Keratinocyte (primary cell): Measurements from ENCODE around the gene SLC1A2. TPM values are rescaled to one million over a fixed set of nuclear protein-coding genes. Genes with fewer than 3 reads are reported as not detected.

ENCODE experiments used
- DNase-seq: peaks from one replicate; pipeline ENCODE4 v3.0.0-alpha.2; 2011; ENCODE audit warnings: low read depth, missing footprints, low spot score
- FAIRE-seq: peaks from 2 replicates; lab custom pipeline; 2011; peaks lifted over from hg19 to GRCh38; lab: Jason Lieb, UNC
- H2AFZ ChIP-seq: 2 replicates; pipeline ENCODE4 v1.6.0; 2012; ENCODE audit warnings: low read length, control low read depth, inconsistent platforms; ENCODE audit not compliant: control insufficient read depth
- H3K27ac ChIP-seq: 2 replicates; pipeline ENCODE4 v1.5.1; 2011; ENCODE audit warnings: low read length; ENCODE audit not compliant: control insufficient read depth, insufficient read depth
- H3K27me3 ChIP-seq: 3 replicates; pipeline ENCODE4 v1.6.0; 2011; ENCODE audit warnings: low read length; ENCODE audit not compliant: control insufficient read depth, insufficient read depth; ENCODE audit errors: extremely low read depth
- H3K36me3 ChIP-seq, 2 experiments: 2 replicates in 1 of 2; 3 replicates in 1 of 2; pipeline ENCODE4 v1.5.1; 2011; ENCODE audit warnings: low read length in 2 of 2, mild to moderate bottlenecking in 1 of 2; ENCODE audit not compliant: control insufficient read depth in 2 of 2, insufficient read depth in 2 of 2; ENCODE audit errors: extremely low read depth in 1 of 2
- H3K4me1 ChIP-seq: 3 replicates; pipeline ENCODE4 v1.5.1; 2011; ENCODE audit warnings: low read length; ENCODE audit not compliant: control insufficient read depth, insufficient read depth; ENCODE audit errors: extremely low read depth
- H3K4me2 ChIP-seq: 3 replicates; pipeline ENCODE4 v1.6.0; 2011; ENCODE audit warnings: low read depth, low read length; ENCODE audit not compliant: control insufficient read depth, insufficient read depth; ENCODE audit errors: extremely low read depth
- H3K4me3 ChIP-seq, 3 experiments: fragments of 200-600 bp in 1 of 3; sonication (generic) in 1 of 3; 2 replicates in 2 of 3; 3 replicates in 1 of 3; pipeline ENCODE4 v1.5.1; 2011 to 2016; ENCODE audit warnings: low read length in 3 of 3, mild to moderate bottlenecking in 3 of 3, control low read depth in 2 of 3, inconsistent platforms in 1 of 3, low read depth in 1 of 3, mixed read lengths in 1 of 3, mixed run types in 1 of 3, moderate library complexity in 1 of 3; ENCODE audit not compliant: control insufficient read depth in 2 of 3, insufficient read depth in 2 of 3; ENCODE audit errors: extremely low read depth in 1 of 3
- H3K79me2 ChIP-seq: 2 replicates; pipeline ENCODE4 v1.6.0; 2012; ENCODE audit warnings: low read length; ENCODE audit not compliant: control insufficient read depth, insufficient read depth
- H3K9ac ChIP-seq: 3 replicates; pipeline ENCODE4 v1.6.0; 2011; ENCODE audit warnings: low read length; ENCODE audit not compliant: control insufficient read depth, insufficient read depth; ENCODE audit errors: extremely low read depth
- H3K9me1 ChIP-seq: 3 replicates; pipeline ENCODE4 v1.6.0; 2011; ENCODE audit warnings: low read length; ENCODE audit not compliant: control insufficient read depth, insufficient read depth; ENCODE audit errors: extremely low read depth
- H3K9me3 ChIP-seq: 2 replicates; pipeline ENCODE4 v1.5.1; 2012; ENCODE audit warnings: low read depth, low read length; ENCODE audit not compliant: control insufficient read depth
- H4K20me1 ChIP-seq: 3 replicates; pipeline ENCODE4 v1.6.0; 2011; ENCODE audit warnings: low read length; ENCODE audit not compliant: control insufficient read depth, insufficient read depth; ENCODE audit errors: extremely low read depth
- EZH2 ChIP-seq: IDR thresholded peaks from one replicate; pipeline ENCODE4 v1.6.1; 2012; ENCODE audit warnings: inconsistent platforms, mild to moderate bottlenecking, low read length, moderate library complexity
- dilution Hi-C: fragments of 300-500 bp; cut with MboI; formaldehyde crosslinking; loops from one replicate; pipeline ENCODE4 v1.7.0; 2020; ENCODE audit warnings: low sequenced_read_pairs; ENCODE audit not compliant: extremely low pct_ligation_motif_present
- polyA plus RNA-seq, 5 experiments: library from polyadenylated mRNA; depleted of rRNA in 3 of 5; stranded (reverse) in 3 of 5; stranded (forward) in 1 of 5; unstranded in 1 of 5; fragments of >200 nt; gene quantifications; 1 replicate in 1 of 5; 2 replicates in 3 of 5; 3 replicates in 1 of 5; pipeline versions ENCODE4 v1.2.1 to v1.2.3, GENCODE V29; 2011 to 2012; ENCODE audit warnings: missing spikeins in 2 of 5, low read depth in 1 of 5, low replicate concordance in 1 of 5
- TF ChIP-seq, protein P1 (sequence below), 3 experiments: IDR thresholded peaks in 1 of 3; conservative IDR thresholded peaks in 1 of 3; optimal IDR thresholded peaks in 1 of 3; 2 replicates in 2 of 3; 3 replicates in 1 of 3; pipeline versions ENCODE3 to v1.5.1; 2011; ENCODE audit warnings: low read length in 3 of 3, mild to moderate bottlenecking in 3 of 3, moderate library complexity in 2 of 3, control low read depth in 1 of 3, inconsistent platforms in 1 of 3; ENCODE audit not compliant: insufficient read depth in 2 of 3; ENCODE audit errors: extremely low read depth in 1 of 3

SLC1A2 gene
- polyA plus RNA-seq, 1 donor (not counting 4 experiments of a cell fraction or from before 2014, with no cell fraction given) = under 0.01 TPM

DNA sequence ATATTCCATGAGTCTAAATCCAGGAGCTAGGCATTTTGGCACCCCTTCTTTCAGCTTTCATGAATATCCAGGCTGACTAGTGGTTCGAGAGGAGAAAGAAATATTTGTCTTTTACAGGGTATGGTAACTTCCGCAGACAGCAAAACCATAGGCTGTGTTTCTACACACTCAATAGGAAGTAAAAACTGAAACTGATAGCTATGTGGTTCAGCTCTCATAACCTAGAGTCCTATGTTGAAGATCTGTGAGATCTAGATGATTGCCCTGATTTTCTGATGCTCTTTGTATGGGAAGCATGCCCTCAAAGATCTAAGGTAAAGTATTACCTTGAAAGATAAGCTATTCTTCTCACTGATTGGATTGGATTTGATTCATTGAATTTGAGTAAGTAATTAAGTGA lies 162.1 kb downstream of the SLC1A2 start:
- Histone ChIP-seq H3K27me3 (peaks cover 5% of the 10 kb centered on the region), H4K20me1 (no peaks in the 10 kb centered on the region), H3K27ac (no peak overlapping the region), H3K9me3 (no peaks in the 10 kb centered on the region), H3K36me3 (no peaks in the 10 kb centered on the region), H3K9ac (no peak overlapping the region), H3K4me1 (no peaks in the 10 kb centered on the region), H2AFZ (no peak overlapping the region), H3K79me2 (no peaks in the 10 kb centered on the region), H3K4me3 (no peak overlapping the region), H3K4me2 (no peak overlapping the region), H3K9me1 (no peaks in the 10 kb centered on the region)
- FAIRE-seq (no peak), DNase-seq (no peak)
- TF ChIP-seq, protein P1, sequence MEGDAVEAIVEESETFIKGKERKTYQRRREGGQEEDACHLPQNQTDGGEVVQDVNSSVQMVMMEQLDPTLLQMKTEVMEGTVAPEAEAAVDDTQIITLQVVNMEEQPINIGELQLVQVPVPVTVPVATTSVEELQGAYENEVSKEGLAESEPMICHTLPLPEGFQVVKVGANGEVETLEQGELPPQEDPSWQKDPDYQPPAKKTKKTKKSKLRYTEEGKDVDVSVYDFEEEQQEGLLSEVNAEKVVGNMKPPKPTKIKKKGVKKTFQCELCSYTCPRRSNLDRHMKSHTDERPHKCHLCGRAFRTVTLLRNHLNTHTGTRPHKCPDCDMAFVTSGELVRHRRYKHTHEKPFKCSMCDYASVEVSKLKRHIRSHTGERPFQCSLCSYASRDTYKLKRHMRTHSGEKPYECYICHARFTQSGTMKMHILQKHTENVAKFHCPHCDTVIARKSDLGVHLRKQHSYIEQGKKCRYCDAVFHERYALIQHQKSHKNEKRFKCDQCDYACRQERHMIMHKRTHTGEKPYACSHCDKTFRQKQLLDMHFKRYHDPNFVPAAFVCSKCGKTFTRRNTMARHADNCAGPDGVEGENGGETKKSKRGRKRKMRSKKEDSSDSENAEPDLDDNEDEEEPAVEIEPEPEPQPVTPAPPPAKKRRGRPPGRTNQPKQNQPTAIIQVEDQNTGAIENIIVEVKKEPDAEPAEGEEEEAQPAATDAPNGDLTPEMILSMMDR (optimal IDR thresholded peaks at IDR 0.05 in 1 of 3, IDR thresholded peaks at IDR 0.05 in 1 of 3, conservative IDR thresholded peaks at IDR 0.05 in 1 of 3; ENCODE audit: extremely low read depth in 1 of 3, insufficient read depth in 2 of 3, low read length in 3 of 3) = no peak
- no peak for TF ChIP-seq EZH2
- dilution Hi-C loops = no loop called here

DNA sequence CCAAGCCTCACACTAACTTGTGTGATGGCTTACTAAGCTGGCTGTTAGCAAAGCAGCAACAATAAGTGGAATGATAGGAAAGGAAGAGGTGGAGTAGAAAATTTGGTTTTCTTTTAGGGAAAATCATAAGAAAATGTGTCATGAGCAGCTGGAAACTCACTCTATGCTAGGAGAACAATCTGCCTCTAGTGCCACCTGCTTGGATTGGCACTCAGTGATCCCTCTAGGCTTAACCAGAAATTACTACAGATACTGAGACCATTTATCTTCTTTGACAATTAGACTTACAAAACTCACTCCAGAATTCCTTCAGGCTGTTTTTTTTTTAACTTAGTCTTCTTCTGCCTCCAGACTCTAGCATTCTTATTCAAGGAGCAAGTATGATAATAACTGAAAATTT lies 163.1 kb downstream of the SLC1A2 start:
- no peaks in the 10 kb centered on the region for H4K20me1 ChIP-seq
- H3K4me2 ChIP-seq = no peak overlapping the region
- H3K79me2 ChIP-seq = no peaks in the 10 kb centered on the region
- H3K36me3 ChIP-seq = no peaks in the 10 kb centered on the region
- H3K4me3 ChIP-seq = no peak overlapping the region
- no peak overlapping the region for H3K9ac ChIP-seq
- DNase-seq (no peak), FAIRE-seq (no peak)
- H2AFZ ChIP-seq = no peak overlapping the region
- no peaks in the 10 kb centered on the region for H3K9me3 ChIP-seq
- no peak overlapping the region for H3K27ac ChIP-seq
- dilution Hi-C loops = no loop called here
- no peaks in the 10 kb centered on the region for H3K9me1 ChIP-seq
- H3K4me1 ChIP-seq = no peaks in the 10 kb centered on the region
- TF ChIP-seq, protein P1 (optimal IDR thresholded peaks at IDR 0.05 in 1 of 3, IDR thresholded peaks at IDR 0.05 in 1 of 3, conservative IDR thresholded peaks at IDR 0.05 in 1 of 3; ENCODE audit: extremely low read depth in 1 of 3, insufficient read depth in 2 of 3, low read length in 3 of 3) = no peak
- TF ChIP-seq EZH2 = no peak
- peaks cover 5% of the 10 kb centered on the region for H3K27me3 ChIP-seq
